Prostate gland (tissue), 2 donors: ENCODE measurements around the gene MAFG. TPM values are rescaled to one million over a fixed set of nuclear protein-coding genes. Genes with fewer than 3 reads are reported as not detected.
A peak's percentile ranks its signal among the peaks of the same experiment; 100 is the strongest.

Experiments
- DNase-seq: peaks from one replicate; pipeline ENCODE4 v3.0.0-alpha.2; 2019; ENCODE audit warnings: low spot score
- H3K27ac ChIP-seq, 2 donors: fragments of 200-600 bp; sonication (generic); 2 replicates each; pipeline ENCODE4 v1.5.1; 2017 to 2019
- H3K27me3 ChIP-seq: fragments of 200-600 bp; sonication (generic); replicated peaks from 2 replicates; pipeline ENCODE4 v1.5.1; 2019; ENCODE audit not compliant: insufficient read depth
- H3K36me3 ChIP-seq, 2 donors: fragments of 200-600 bp; sonication (generic); 1 replicate in 1 of 2; 2 replicates in 1 of 2; pipeline versions ENCODE4 v1.5.1 to v1.8.1; 2017 to 2019
- H3K4me1 ChIP-seq: fragments of 200-600 bp; sonication (generic); replicated peaks from 2 replicates; pipeline ENCODE4 v1.5.1; 2019
- H3K4me3 ChIP-seq, 2 donors: fragments of 200-600 bp; sonication (generic); 2 replicates each; pipeline ENCODE4 v1.5.1; 2017 to 2019
- H3K9me3 ChIP-seq: fragments of 200-600 bp; sonication (generic); 2 replicates; pipeline ENCODE4 v1.5.1; 2017
- CTCF ChIP-seq, 4 experiments: fragments of 200-600 bp in 2 of 4; fragments of 450-650 bp in 2 of 4; sonication (generic) in 2 of 4; IDR thresholded peaks; 1 replicate in 3 of 4; 2 replicates in 1 of 4; pipeline ENCODE4 v1.5.1; 2016 to 2019; ENCODE audit warnings: antibody characterized with exemption in 4 of 4, mild to moderate bottlenecking in 2 of 4, moderate library complexity in 2 of 4
- POLR2A ChIP-seq: fragments of 450-650 bp; IDR thresholded peaks from one replicate; pipeline ENCODE4 v1.6.1; 2016; ENCODE audit warnings: antibody characterized with exemption, mild to moderate bottlenecking
- POLR2AphosphoS5 ChIP-seq: sonication (generic); formaldehyde crosslinking; IDR thresholded peaks from one replicate; pipeline ENCODE4 v1.6.1; 2017; ENCODE audit warnings: antibody characterized with exemption
- WGBS: methylation state at CpG from one replicate; pipeline ENCODE4 v1.1.5; 2018; 5-methylcytosine and 5-hydroxymethylcytosine counted together
- intact Hi-C: fragments of 100-400 bp; cut with DNase I; formaldehyde crosslinking; loops from one replicate; pipeline ENCODE4 v1.14.2; 2022
- total RNA-seq, 2 donors: library from RNA; depleted of rRNA; stranded (reverse); fragments of >200 nt; gene quantifications; one replicate each; pipeline ENCODE4 v1.1.0, GENCODE V29; 2016

Gene MAFG
- total RNA-seq, 2 donors from 2014 or later, result 11.3 to 27.7 TPM

GRCh38 chr17:81869221-81870130 is 58.1 kb downstream of the MAFG start:
- no peak for DNase-seq
- peaks cover 0 to 10% of the 10 kb centered on the region in 2 donors for H3K36me3 ChIP-seq
- TF ChIP-seq CTCF (IDR thresholded peaks at IDR 0.05) (peak; percentile 71 to 89 (median 74)), POLR2A (no peak), POLR2AphosphoS5 (no peak)
- intact Hi-C loops, result no loop called here
- H3K9me3 ChIP-seq, result no peaks in the 10 kb centered on the region
- peak overlapping the region; percentile 90 to 96 for H3K27ac ChIP-seq
- H3K4me3 ChIP-seq, result peak overlapping the region; percentile 69 to 95
- no peaks in the 10 kb centered on the region for H3K27me3 ChIP-seq
- WGBS, result 37% methylated on average over 48 of the region's 52 CpGs
- H3K4me1 ChIP-seq, result peaks cover 21% of the 10 kb centered on the region

GRCh38 chr17:81868674-81869220 is 58.8 kb downstream of the MAFG start:
- H3K27me3 ChIP-seq, result no peaks in the 10 kb centered on the region
- H3K27ac ChIP-seq, result peak overlapping the region; percentile 90 to 96
- peaks cover 21% of the 10 kb centered on the region for H3K4me1 ChIP-seq
- no peak for TF ChIP-seq POLR2A
- no peak for TF ChIP-seq POLR2AphosphoS5
- no peak for TF ChIP-seq CTCF (IDR thresholded peaks at IDR 0.05)
- no peak for DNase-seq
- WGBS, result 53% methylated on average over 25 of the region's 30 CpGs
- H3K4me3 ChIP-seq, result peak overlapping the region in 1 of 2 donors; percentile 95
- no peaks in the 10 kb centered on the region for H3K9me3 ChIP-seq
- intact Hi-C loops, result no loop called here
- peaks cover 0 to 10% of the 10 kb centered on the region in 2 donors for H3K36me3 ChIP-seq

Other genes starting within 250 kb of the MAFG start
- gene ARL16, start 243.9 kb downstream of the MAFG start, total RNA-seq, result 10 to 100 TPM; 27.9 to 49.5 TPM
- 100 to 1,000 TPM; 102 to 167 TPM for gene HGS, start 243.7 kb downstream of the MAFG start, total RNA-seq
- 10 to 100 TPM; 53.4 to 63.5 TPM for gene MRPL12, start 224.4 kb downstream of the MAFG start, total RNA-seq
- gene SLC25A10, start 215.5 kb downstream of the MAFG start, total RNA-seq, result 10 to 100 TPM; 39.1 to 39.4 TPM
- gene GCGR, start 123.6 kb downstream of the MAFG start, total RNA-seq, result under 1 TPM in 1 of 2 donors, not detected in 1; 0.97 TPM
- gene MCRIP1, start 94.4 kb downstream of the MAFG start, total RNA-seq, result 100 to 1,000 TPM in 1 of 2 donors, 10 to 100 TPM in 1; 83.6 to 150 TPM
- gene PPP1R27, start 92.7 kb downstream of the MAFG start, total RNA-seq, result 1 to 10 TPM in 1 of 2 donors, not detected in 1; 1.6 TPM
- gene P4HB, start 67.2 kb downstream of the MAFG start, total RNA-seq, result 1,000 to 10,000 TPM in 1 of 2 donors, 100 to 1,000 TPM in 1; 509 to 2,101 TPM
- gene ARHGDIA, start 56.4 kb downstream of the MAFG start, total RNA-seq, result 100 to 1,000 TPM; 193 to 274 TPM
- gene ALYREF, start 36.1 kb downstream of the MAFG start, total RNA-seq, result 100 to 1,000 TPM in 1 of 2 donors, 10 to 100 TPM in 1; 83.9 to 108 TPM
- gene ANAPC11, start 36.0 kb downstream of the MAFG start, total RNA-seq, result 100 to 1,000 TPM; 128 to 278 TPM
- gene NPB, start 25.5 kb downstream of the MAFG start, total RNA-seq, result 10 to 100 TPM in 1 of 2 donors, 1 to 10 TPM in 1; 9.8 to 10.9 TPM
- 10 to 100 TPM; 51.4 to 69.2 TPM for gene PCYT2, start 16.3 kb downstream of the MAFG start, total RNA-seq
- gene SIRT7, start 9.6 kb downstream of the MAFG start, total RNA-seq, result 10 to 100 TPM; 22.4 to 39.9 TPM
- gene PYCR1, start 9.6 kb upstream of the MAFG start, total RNA-seq, result 10 to 100 TPM; 35.0 to 91.2 TPM
- under 1 TPM in 1 of 2 donors, not detected in 1; 0.14 TPM for gene MYADML2, start 19.5 kb upstream of the MAFG start, total RNA-seq
- 1 to 10 TPM in 1 of 2 donors, under 1 TPM in 1; 0.50 to 8.3 TPM for gene NOTUM, start 33.5 kb upstream of the MAFG start, total RNA-seq
- gene ASPSCR1, start 49.9 kb upstream of the MAFG start, total RNA-seq, result 10 to 100 TPM; 30.7 to 39.7 TPM
- gene CENPX, start 95.1 kb upstream of the MAFG start, total RNA-seq, result 100 to 1,000 TPM in 1 of 2 donors, 10 to 100 TPM in 1; 84.9 to 263 TPM
- gene LRRC45, start 95.6 kb upstream of the MAFG start, total RNA-seq, result 10 to 100 TPM; 22.2 to 24.1 TPM
- gene RAC3, start 103.9 kb upstream of the MAFG start, total RNA-seq, result 10 to 100 TPM; 41.8 to 93.9 TPM
- 100 to 1,000 TPM; 235 to 744 TPM for gene DCXR, start 110.0 kb upstream of the MAFG start, total RNA-seq
- 10 to 100 TPM; 48.8 to 92.7 TPM for gene RFNG, start 124.1 kb upstream of the MAFG start, total RNA-seq
- 100 to 1,000 TPM; 163 to 182 TPM for gene GPS1, start 124.2 kb upstream of the MAFG start, total RNA-seq
- 100 to 1,000 TPM in 1 of 2 donors, 10 to 100 TPM in 1; 95.9 to 119 TPM for gene DUS1L, start 138.1 kb upstream of the MAFG start, total RNA-seq
- 100 to 1,000 TPM; 192 to 388 TPM for gene FASN, start 170.5 kb upstream of the MAFG start, total RNA-seq